Endothelial cell of umbilical vein (primary cell): ENCODE results near the gene DMXL1. TPM values are rescaled to one million over a fixed set of nuclear protein-coding genes. Genes with fewer than 3 reads are reported as not detected.
A peak's percentile ranks its signal among the peaks of the same experiment; 100 is the strongest.

Experiments
- BruUV-seq: library from RNA; stranded (reverse); fragments of 400-500 nt; replicated peaks from 2 replicates; lab custom pipeline; 2021; lab: Mats Ljungman, UMichigan
- CTCF ChIA-PET: fragments of 300-600, 350-600 bp; sonication (Branson Sonifier 250); formaldehyde crosslinking; loops from one replicate; lab custom pipeline; 2021; ENCODE audit warnings: antibody characterized with exemption, inconsistent platforms; lab: Charles Lee
- POLR2A ChIA-PET: fragments of 300-600, 350-600 bp; sonication (Branson Sonifier 250); formaldehyde crosslinking; loops from one replicate; lab custom pipeline; 2021; ENCODE audit warnings: antibody characterized with exemption, inconsistent platforms; lab: Charles Lee
- DNase-seq: peaks from one replicate; pipeline ENCODE4 v3.0.0-alpha.2; 2011; ENCODE audit warnings: low read depth, low spot score
- FAIRE-seq: peaks from 2 replicates; lab custom pipeline; 2011; peaks lifted over from hg19 to GRCh38; lab: Jason Lieb, UNC
- H2AFZ ChIP-seq: 2 replicates; pipeline ENCODE4 v1.6.0; 2012; ENCODE audit warnings: low read depth, low read length, control low read depth, inconsistent platforms
- H3K27ac ChIP-seq: 2 replicates; pipeline ENCODE4 v1.5.1; 2011; ENCODE audit warnings: low read depth, mild to moderate bottlenecking, control low read depth, low read length, moderate library complexity; ENCODE audit not compliant: insufficient read depth
- H3K27me3 ChIP-seq, 2 experiments: 2 replicates each; pipeline versions ENCODE4 v1.6.0 to v1.6.1; 2011; ENCODE audit warnings: low read length in 2 of 2, mixed read lengths in 1 of 2; ENCODE audit not compliant: control insufficient read depth in 2 of 2, insufficient read depth in 2 of 2
- H3K36me3 ChIP-seq, 2 experiments: 2 replicates in 1 of 2; 3 replicates in 1 of 2; pipeline ENCODE4 v1.5.1; 2011; ENCODE audit warnings: low read length in 2 of 2, mild to moderate bottlenecking in 1 of 2, moderate library complexity in 1 of 2; ENCODE audit not compliant: control insufficient read depth in 2 of 2, insufficient read depth in 2 of 2; ENCODE audit errors: extremely low read depth in 1 of 2
- H3K4me1 ChIP-seq: 3 replicates; pipeline ENCODE4 v1.5.1; 2011; ENCODE audit warnings: mild to moderate bottlenecking, low read length; ENCODE audit not compliant: control insufficient read depth, insufficient read depth; ENCODE audit errors: extremely low read depth
- H3K4me2 ChIP-seq: 2 replicates; pipeline ENCODE4 v1.6.1; 2011; ENCODE audit warnings: low read length, control low read depth, mixed read lengths; ENCODE audit not compliant: insufficient read depth
- H3K4me3 ChIP-seq, 3 experiments: fragments of 200-600 bp in 1 of 3; sonication (generic), shearing (Covaris generic) in 1 of 3; replicated peaks in 1 of 3; 2 replicates each; pipeline ENCODE4 v1.5.1; 2011 to 2016; ENCODE audit warnings: control low read depth in 3 of 3, low read length in 3 of 3, mild to moderate bottlenecking in 2 of 3, inconsistent platforms in 1 of 3, low read depth in 1 of 3, moderate library complexity in 1 of 3; ENCODE audit not compliant: insufficient read depth in 1 of 3
- H3K79me2 ChIP-seq: 2 replicates; pipeline ENCODE4 v1.6.0; 2012; ENCODE audit warnings: low read length, inconsistent platforms; ENCODE audit not compliant: control insufficient read depth, insufficient read depth
- H3K9ac ChIP-seq: replicated peaks from 2 replicates; pipeline ENCODE3; 2011; ENCODE audit warnings: low read length, control low read depth; ENCODE audit not compliant: insufficient read depth; ENCODE audit errors: extremely low read depth
- H3K9me1 ChIP-seq: replicated peaks from 3 replicates; pipeline ENCODE4 v1.6.0; 2011; ENCODE audit warnings: mild to moderate bottlenecking, low read length; ENCODE audit not compliant: control insufficient read depth, insufficient read depth; ENCODE audit errors: extremely low read depth
- H3K9me3 ChIP-seq: replicated peaks from 2 replicates; pipeline ENCODE4 v1.5.1; 2012; ENCODE audit warnings: low read length, inconsistent platforms; ENCODE audit not compliant: control insufficient read depth, insufficient read depth
- H4K20me1 ChIP-seq: replicated peaks from 2 replicates; pipeline ENCODE3; 2011; ENCODE audit warnings: mild to moderate bottlenecking, low read length; ENCODE audit not compliant: control insufficient read depth, insufficient read depth; ENCODE audit errors: extremely low read depth
- EZH2 ChIP-seq: IDR thresholded peaks from 2 replicates; pipeline ENCODE4 v1.6.1; 2012; ENCODE audit warnings: borderline replicate concordance, low read depth, mild to moderate bottlenecking, moderate library complexity, low read length, inconsistent platforms; ENCODE audit not compliant: severe bottlenecking
- FOS ChIP-seq: IDR thresholded peaks from 2 replicates; pipeline ENCODE4 v1.6.1; 2011; ENCODE audit warnings: mild to moderate bottlenecking, low read length, moderate library complexity, borderline replicate concordance; ENCODE audit not compliant: insufficient read depth
- GATA2 ChIP-seq: IDR thresholded peaks from 2 replicates; pipeline ENCODE4 v1.7.0; 2011; ENCODE audit warnings: low read depth, mild to moderate bottlenecking, moderate library complexity, mixed read lengths, low read length; ENCODE audit not compliant: insufficient read length, insufficient read depth
- JUN ChIP-seq: IDR thresholded peaks from 2 replicates; pipeline ENCODE4 v1.6.1; 2011; ENCODE audit warnings: borderline replicate concordance, low read depth; ENCODE audit not compliant: insufficient read length, insufficient read depth
- MYC ChIP-seq: IDR thresholded peaks from one replicate; pipeline ENCODE4 v1.6.1; 2011; ENCODE audit warnings: mild to moderate bottlenecking, low read depth, low read length
- POLR2A ChIP-seq: IDR thresholded peaks from 2 replicates; pipeline ENCODE4 v1.6.1; 2012; ENCODE audit warnings: low read depth, mild to moderate bottlenecking, control low read depth, low read length
- POLR2AphosphoS5 ChIP-seq: IDR thresholded peaks from 2 replicates; pipeline ENCODE4 v1.6.1; 2012; ENCODE audit warnings: low read depth, mild to moderate bottlenecking, control low read depth, low read length, moderate library complexity; ENCODE audit not compliant: insufficient read depth
- dilution Hi-C: fragments of 300-500 bp; cut with MboI; formaldehyde crosslinking; loops from one replicate; pipeline ENCODE4 v1.15.0; 2019; ENCODE audit warnings: low sequenced_read_pairs; ENCODE audit not compliant: extremely low pct_ligation_motif_present
- intact Hi-C: fragments of 100-400 bp; cut with micrococcal nuclease; formaldehyde crosslinking; loops from one replicate; pipeline ENCODE4 v1.10.0; 2022
- polyA plus RNA-seq, 4 experiments: library from polyadenylated mRNA; depleted of rRNA in 3 of 4; stranded (reverse) in 3 of 4; unstranded in 1 of 4; fragments of >200 nt; gene quantifications; 2 replicates each; pipeline versions ENCODE4 v1.2.1 to v1.2.3, GENCODE V29; 2011 to 2012; ENCODE audit warnings: missing spikeins in 1 of 4
- total RNA-seq: library from RNA; stranded (reverse); gene quantifications from 2 replicates; pipeline ENCODE4 v1.2.3, GENCODE V29; 2021
- TF ChIP-seq, protein P1 (sequence below), 2 donors: IDR thresholded peaks; 1 replicate in 1 of 2; 2 replicates in 1 of 2; pipeline ENCODE4 v1.5.1; 2011; ENCODE audit warnings: low read length in 2 of 2, mild to moderate bottlenecking in 2 of 2, moderate library complexity in 2 of 2, control low read depth in 1 of 2, inconsistent platforms in 1 of 2, low read depth in 1 of 2; ENCODE audit not compliant: insufficient read depth in 1 of 2; ENCODE audit errors: extremely low read depth in 1 of 2

Gene DMXL1
- total and polyA plus RNA-seq, 2 donors (not counting 3 experiments of a cell fraction or from before 2014, with no cell fraction given) = 5.4 to 24.7 TPM

GRCh38 chr5:119275146-119275545 is 204.3 kb downstream of the DMXL1 start:
- no peaks in the 10 kb centered on the region for H3K27me3 ChIP-seq
- FAIRE-seq = no peak
- DNase-seq = no peak
- no peaks in the 10 kb centered on the region for H4K20me1 ChIP-seq
- H3K9me3 ChIP-seq = no peaks in the 10 kb centered on the region
- H3K4me1 ChIP-seq = peaks cover 16% of the 10 kb centered on the region
- H2AFZ ChIP-seq = peak overlapping the region; percentile 15
- peak overlapping the region; percentile 48 for H3K4me2 ChIP-seq
- no peaks in the 10 kb centered on the region for H3K36me3 ChIP-seq
- no peaks in the 10 kb centered on the region for H3K9me1 ChIP-seq
- H3K27ac ChIP-seq = peak overlapping the region; percentile 44
- POLR2A ChIA-PET = interaction anchor here (0.6 to 1.0 kb wide), 2 partner anchors 29 to 49 kb away, joined by 5 to 6 read pairs; no protein-coding TSS in a partner anchor
- H3K9ac ChIP-seq = no peak overlapping the region
- H3K4me3 ChIP-seq = no peak overlapping the region
- TF ChIP-seq, protein P1, sequence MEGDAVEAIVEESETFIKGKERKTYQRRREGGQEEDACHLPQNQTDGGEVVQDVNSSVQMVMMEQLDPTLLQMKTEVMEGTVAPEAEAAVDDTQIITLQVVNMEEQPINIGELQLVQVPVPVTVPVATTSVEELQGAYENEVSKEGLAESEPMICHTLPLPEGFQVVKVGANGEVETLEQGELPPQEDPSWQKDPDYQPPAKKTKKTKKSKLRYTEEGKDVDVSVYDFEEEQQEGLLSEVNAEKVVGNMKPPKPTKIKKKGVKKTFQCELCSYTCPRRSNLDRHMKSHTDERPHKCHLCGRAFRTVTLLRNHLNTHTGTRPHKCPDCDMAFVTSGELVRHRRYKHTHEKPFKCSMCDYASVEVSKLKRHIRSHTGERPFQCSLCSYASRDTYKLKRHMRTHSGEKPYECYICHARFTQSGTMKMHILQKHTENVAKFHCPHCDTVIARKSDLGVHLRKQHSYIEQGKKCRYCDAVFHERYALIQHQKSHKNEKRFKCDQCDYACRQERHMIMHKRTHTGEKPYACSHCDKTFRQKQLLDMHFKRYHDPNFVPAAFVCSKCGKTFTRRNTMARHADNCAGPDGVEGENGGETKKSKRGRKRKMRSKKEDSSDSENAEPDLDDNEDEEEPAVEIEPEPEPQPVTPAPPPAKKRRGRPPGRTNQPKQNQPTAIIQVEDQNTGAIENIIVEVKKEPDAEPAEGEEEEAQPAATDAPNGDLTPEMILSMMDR (IDR thresholded peaks at IDR 0.05; ENCODE audit: extremely low read depth in 1 of 2, insufficient read depth in 1 of 2, low read depth in 1 of 2, low read length in 2 of 2) = no peak
- TF ChIP-seq POLR2A (no peak), EZH2 (no peak), MYC (no peak), GATA2 (no peak)
- BruUV-seq = no TSS peak
- CTCF ChIA-PET = interaction anchor here (0.7 to 3.5 kb wide), 12 partner anchors 11 to 160 kb away, joined by 3 to 25 read pairs (median 4); no protein-coding TSS in a partner anchor
- dilution Hi-C loops (no loop called here), intact Hi-C loops (no loop called here)
- no peaks in the 10 kb centered on the region for H3K79me2 ChIP-seq

- Histone ChIP-seq H3K27me3 (no peaks in the 10 kb centered on the region), H3K4me1 (peaks cover 16% of the 10 kb centered on the region), H3K79me2 (no peaks in the 10 kb centered on the region), H3K27ac (peak overlapping the region; percentile 44), H3K4me3 (no peak overlapping the region), H3K36me3 (no peaks in the 10 kb centered on the region), H3K9me1 (no peaks in the 10 kb centered on the region), H3K9me3 (no peaks in the 10 kb centered on the region), H2AFZ (no peak overlapping the region), H4K20me1 (no peaks in the 10 kb centered on the region), H3K4me2 (no peak overlapping the region), H3K9ac (no peak overlapping the region)
- ChIA-PET CTCF (interaction anchor here (1.3 to 1.4 kb wide), 3 partner anchors 12 to 48 kb away, joined by 4 to 6 read pairs (median 5); no protein-coding TSS in a partner anchor), POLR2A (no interaction called here)
- intact Hi-C loops = no loop called here
- TF ChIP-seq POLR2A (no peak), MYC (no peak), GATA2 (no peak), FOS (no peak), EZH2 (no peak), JUN (no peak), POLR2AphosphoS5 (no peak)
- TF ChIP-seq, protein P1 (IDR thresholded peaks at IDR 0.05; ENCODE audit: extremely low read depth in 1 of 2, insufficient read depth in 1 of 2, low read depth in 1 of 2, low read length in 2 of 2) = no peak
- dilution Hi-C loops = no loop called here
- FAIRE-seq (no peak), DNase-seq (no peak)
- BruUV-seq = no TSS peak
These were observed 204.8 kb downstream of the DMXL1 start for GRCh38 chr5:119275601-119276173.
